ENCODE results near the gene FPGS.
"Not testable (repeated sequence)": the region's sequence is repeated elsewhere in the genome, so short reads cannot be mapped to it uniquely, and the experiment has no call there.

GRCh38 chr9:127836561-127836960 lies 33.9 kb downstream of the FPGS start:
- TF ChIP-seq RCOR1 (IDR thresholded peaks at IDR 0.05; ENCODE audit: insufficient replicate concordance, low read length); CTCF (conservative IDR thresholded peaks at IDR 0.05; ENCODE audit: low read depth, low read length); RFX5 (IDR thresholded peaks at IDR 0.05; ENCODE audit: low read depth, low read length); POLR2A (IDR thresholded peaks at IDR 0.05; ENCODE audit: low read depth, low read length): not testable (repeated sequence)
